Colonic mucosa (tissue), 4 donors: ENCODE measurements around the gene RPTOR. TPM values are rescaled to one million over a fixed set of nuclear protein-coding genes. Genes with fewer than 3 reads are reported as not detected.

Source experiments
- DNase-seq: peaks from one replicate; pipeline ENCODE4 v3.0.0-alpha.2; 2020
- H3K27ac ChIP-seq: fragments of 200-600 bp; one replicate; pipeline ENCODE4 v1.8.0; 2021
- H3K27me3 ChIP-seq: fragments of 200-600 bp; one replicate; pipeline ENCODE4 v1.8.0; 2021
- H3K36me3 ChIP-seq: fragments of 200-600 bp; one replicate; pipeline ENCODE4 v1.8.0; 2021
- H3K4me1 ChIP-seq: fragments of 200-600 bp; one replicate; pipeline ENCODE4 v1.8.0; 2021; ENCODE audit warnings: mild to moderate bottlenecking
- H3K4me3 ChIP-seq: fragments of 200-600 bp; one replicate; pipeline ENCODE4 v1.8.0; 2021
- H3K9ac ChIP-seq, 2 donors: one replicate each; pipeline ENCODE4 v1.7.0; 2013; ENCODE audit warnings: control low read depth in 2 of 2, low read depth in 2 of 2, low read length in 2 of 2
- H3K9me3 ChIP-seq: fragments of 200-600 bp; one replicate; pipeline ENCODE4 v1.8.0; 2021
- intact Hi-C: fragments of 100-400 bp; cut with DNase I; formaldehyde crosslinking; loops from one replicate; pipeline ENCODE4 v1.14.1; 2022
- total RNA-seq, 2 donors: library from RNA; stranded (reverse); fragmentation: NEBNext Ultra II Directional in 1 of 2; extraction: Animal tissue kit (Norgen Biotek cat#: 25700) in 1 of 2; gene quantifications; one replicate each; pipeline ENCODE4 v1.2.1, GENCODE V29; 2021
- TF ChIP-seq, protein P1 (sequence below): fragments of 200-600 bp; IDR thresholded peaks from one replicate; pipeline ENCODE4 v1.8.0; 2022; ENCODE audit warnings: antibody characterized with exemption, mild to moderate bottlenecking
- donor health status: healthy.
- donor health status: DM: no; HTN: no; CAD: no.
- donor health status: DM: no; HTN: no; CAD: no.

RPTOR gene
- total RNA-seq, 2 donors from 2014 or later = 21.2 to 39.6 TPM

DNA sequence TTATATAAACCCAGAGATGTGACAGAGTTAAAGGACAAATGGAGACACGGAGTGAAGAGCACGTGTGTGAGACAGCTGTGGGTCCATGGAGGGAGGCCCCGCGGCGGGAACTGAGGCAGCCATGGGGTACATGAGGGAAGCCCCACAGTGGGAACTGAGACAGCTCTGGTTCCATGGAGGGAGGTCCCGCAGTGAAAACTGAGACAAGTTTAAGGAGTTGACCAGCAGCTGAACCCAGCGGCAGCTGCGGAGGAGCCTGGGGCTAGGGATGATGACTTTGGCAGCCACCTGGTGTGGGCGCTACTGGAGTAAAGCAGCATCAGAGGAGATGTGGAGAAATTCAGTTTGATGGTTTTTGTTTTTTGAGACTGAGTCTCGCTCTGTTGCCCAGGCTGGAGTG, 185.1 kb downstream of the RPTOR start:
- Histone ChIP-seq H3K4me1 (no peaks in the 10 kb centered on the region), H3K9me3 (no peaks in the 10 kb centered on the region), H3K9ac (no peak overlapping the region), H3K27me3 (no peaks in the 10 kb centered on the region), H3K27ac (no peak overlapping the region), H3K36me3 (no peaks in the 10 kb centered on the region), H3K4me3 (no peak overlapping the region)
- intact Hi-C loops = no loop called here
- DNase-seq = no peak
- TF ChIP-seq, protein P1, sequence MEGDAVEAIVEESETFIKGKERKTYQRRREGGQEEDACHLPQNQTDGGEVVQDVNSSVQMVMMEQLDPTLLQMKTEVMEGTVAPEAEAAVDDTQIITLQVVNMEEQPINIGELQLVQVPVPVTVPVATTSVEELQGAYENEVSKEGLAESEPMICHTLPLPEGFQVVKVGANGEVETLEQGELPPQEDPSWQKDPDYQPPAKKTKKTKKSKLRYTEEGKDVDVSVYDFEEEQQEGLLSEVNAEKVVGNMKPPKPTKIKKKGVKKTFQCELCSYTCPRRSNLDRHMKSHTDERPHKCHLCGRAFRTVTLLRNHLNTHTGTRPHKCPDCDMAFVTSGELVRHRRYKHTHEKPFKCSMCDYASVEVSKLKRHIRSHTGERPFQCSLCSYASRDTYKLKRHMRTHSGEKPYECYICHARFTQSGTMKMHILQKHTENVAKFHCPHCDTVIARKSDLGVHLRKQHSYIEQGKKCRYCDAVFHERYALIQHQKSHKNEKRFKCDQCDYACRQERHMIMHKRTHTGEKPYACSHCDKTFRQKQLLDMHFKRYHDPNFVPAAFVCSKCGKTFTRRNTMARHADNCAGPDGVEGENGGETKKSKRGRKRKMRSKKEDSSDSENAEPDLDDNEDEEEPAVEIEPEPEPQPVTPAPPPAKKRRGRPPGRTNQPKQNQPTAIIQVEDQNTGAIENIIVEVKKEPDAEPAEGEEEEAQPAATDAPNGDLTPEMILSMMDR = no peak

DNA sequence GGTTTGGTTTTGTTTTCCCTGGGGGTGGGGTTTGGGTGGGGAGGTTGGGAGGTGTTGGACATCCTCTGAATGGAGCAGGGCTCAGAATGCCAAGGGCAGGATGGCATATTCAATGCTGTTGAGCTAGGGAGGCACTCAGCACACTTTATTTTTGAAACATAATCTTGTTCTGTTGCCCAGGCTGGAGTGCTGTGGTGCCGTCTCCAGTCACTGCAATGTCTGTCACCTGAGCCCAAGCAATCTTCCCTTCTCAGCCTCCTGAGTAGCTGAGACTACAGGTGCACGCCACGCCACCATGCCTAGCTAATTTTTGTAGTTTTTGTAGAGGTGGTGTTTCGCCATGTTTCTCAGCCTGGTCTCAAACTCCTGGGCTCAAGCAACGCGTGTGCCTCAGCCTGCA, 186.1 kb downstream of the RPTOR start:
- H3K4me1 ChIP-seq = no peaks in the 10 kb centered on the region
- TF ChIP-seq, protein P1 = no peak
- H3K36me3 ChIP-seq = no peaks in the 10 kb centered on the region
- H3K27me3 ChIP-seq = no peaks in the 10 kb centered on the region
- H3K9me3 ChIP-seq = no peaks in the 10 kb centered on the region
- H3K9ac ChIP-seq = no peak overlapping the region
- no peak overlapping the region for H3K4me3 ChIP-seq
- intact Hi-C loops = no loop called here
- no peak overlapping the region for H3K27ac ChIP-seq
- DNase-seq = no peak

DNA sequence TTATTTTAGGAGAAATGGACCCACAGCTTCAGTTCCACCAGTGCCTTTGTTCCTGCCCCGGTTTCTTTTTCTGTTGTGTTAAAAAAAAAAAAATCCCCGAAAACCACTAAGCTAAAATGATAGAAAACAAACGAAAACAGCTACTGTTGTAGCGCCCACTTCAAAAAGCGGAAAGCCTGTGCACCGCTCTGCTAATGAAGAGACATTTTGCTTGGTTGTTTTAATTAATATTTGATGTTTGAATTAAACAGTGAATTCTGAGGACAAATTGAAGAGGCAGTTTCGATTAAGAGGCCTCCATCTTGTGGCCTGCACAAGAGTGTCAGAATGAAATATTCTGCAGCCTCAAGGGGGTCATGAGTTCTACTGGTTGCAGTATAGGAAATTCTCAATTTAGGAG, 186.7 kb downstream of the RPTOR start:
- no peak for DNase-seq
- H3K27ac ChIP-seq = no peak overlapping the region
- no peak overlapping the region for H3K4me3 ChIP-seq
- H3K9ac ChIP-seq = no peak overlapping the region
- H3K4me1 ChIP-seq = no peaks in the 10 kb centered on the region
- H3K36me3 ChIP-seq = no peaks in the 10 kb centered on the region
- TF ChIP-seq, protein P1 = no peak
- H3K27me3 ChIP-seq = no peaks in the 10 kb centered on the region
- H3K9me3 ChIP-seq = no peaks in the 10 kb centered on the region
- intact Hi-C loops = no loop called here

DNA sequence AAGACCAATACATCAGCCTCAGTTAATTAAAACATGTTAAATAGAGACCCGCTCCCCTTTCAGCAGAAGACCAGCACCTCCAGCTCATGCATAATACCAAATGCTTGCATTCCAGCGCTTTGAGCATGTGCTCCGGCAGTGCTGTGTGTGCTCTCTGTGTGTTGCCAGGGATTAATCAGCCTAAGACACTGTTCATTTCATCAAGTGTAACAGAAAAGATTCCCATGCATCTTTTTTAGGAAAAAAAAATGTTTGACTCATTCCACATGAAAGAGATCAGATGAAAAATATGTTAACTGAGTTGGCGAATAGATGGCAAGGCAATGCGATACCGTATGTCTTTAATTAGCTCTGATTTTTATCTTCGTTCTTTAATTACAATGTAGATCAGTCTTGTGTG, 187.6 kb downstream of the RPTOR start:
- Histone ChIP-seq H3K27ac (no peak overlapping the region), H3K9me3 (no peaks in the 10 kb centered on the region), H3K4me3 (no peak overlapping the region), H3K36me3 (no peaks in the 10 kb centered on the region), H3K4me1 (no peaks in the 10 kb centered on the region), H3K27me3 (no peaks in the 10 kb centered on the region), H3K9ac (no peak overlapping the region)
- TF ChIP-seq, protein P1 = no peak
- intact Hi-C loops = no loop called here
- DNase-seq = no peak

DNA sequence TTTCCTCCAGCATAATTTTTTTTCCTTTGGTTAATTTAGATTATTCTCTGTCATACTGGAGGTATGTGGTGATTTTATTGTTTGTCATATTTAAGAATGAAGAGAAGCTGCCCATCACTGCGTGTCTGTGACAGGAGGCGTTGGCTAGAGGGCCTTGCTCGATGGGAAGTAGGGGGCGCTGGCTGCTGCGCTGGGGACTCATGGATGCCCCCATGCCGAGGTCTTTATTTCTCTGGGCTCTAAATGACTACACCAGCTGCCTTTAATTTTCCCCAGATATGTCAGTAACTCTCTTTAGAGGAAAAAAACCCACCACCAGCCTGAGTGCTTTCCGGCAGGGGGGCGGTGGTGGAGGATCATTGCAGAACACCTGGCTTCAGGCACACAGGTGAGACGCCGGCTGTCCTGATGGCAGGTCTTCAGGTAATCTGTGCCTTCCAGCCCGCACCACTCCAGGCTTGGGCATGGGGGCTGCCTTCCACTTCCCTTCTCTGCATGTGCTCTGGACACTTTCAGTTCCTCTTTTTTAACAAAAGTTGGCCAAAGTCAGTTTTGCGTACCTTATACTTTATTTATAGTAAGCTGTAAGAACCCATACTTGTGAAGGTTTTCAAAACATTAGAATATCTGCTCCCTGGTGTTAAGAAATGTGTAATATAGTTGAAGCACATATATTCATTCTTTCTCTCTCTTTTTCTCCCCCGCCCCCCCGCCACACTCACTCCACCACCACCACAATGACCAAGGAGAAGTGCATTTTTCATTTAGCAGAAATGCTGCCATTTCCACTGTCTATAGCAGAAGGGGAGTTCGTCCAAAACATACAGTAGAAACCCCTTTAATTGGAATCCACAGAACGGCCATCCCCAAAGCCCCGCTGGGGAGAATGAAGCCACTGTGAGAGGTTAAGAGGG, 192.7 kb downstream of the RPTOR start:
- no peak for DNase-seq
- Histone ChIP-seq H3K9me3 (no peaks in the 10 kb centered on the region), H3K27ac (no peak overlapping the region), H3K27me3 (no peaks in the 10 kb centered on the region), H3K4me3 (no peak overlapping the region), H3K9ac (no peak overlapping the region), H3K4me1 (no peaks in the 10 kb centered on the region), H3K36me3 (no peaks in the 10 kb centered on the region)
- TF ChIP-seq, protein P1 = no peak
- intact Hi-C loops = no loop called here
